GM12891 (cell line): ENCODE results near the gene TNN.
A peak's percentile ranks its signal among the peaks of the same experiment; 100 is the strongest.

ENCODE experiments used
- DNase-seq: peaks from one replicate; pipeline ENCODE4 v3.0.0; 2011; ENCODE audit warnings: low spot score; ENCODE audit not compliant: insufficient read length
- FAIRE-seq: peaks from 2 replicates; lab custom pipeline; 2011; peaks lifted over from hg19 to GRCh38; lab: Jason Lieb, UNC
- PAX5 ChIP-seq: IDR thresholded peaks from 2 replicates; pipeline ENCODE4 v1.6.1; 2011; ENCODE audit warnings: low read length, moderate library complexity, mild to moderate bottlenecking; ENCODE audit not compliant: insufficient read depth, severe bottlenecking
- POLR2A ChIP-seq: IDR thresholded peaks from 2 replicates; pipeline ENCODE4 v1.6.1; 2011; ENCODE audit warnings: low read depth, low read length, control low read depth
- POLR2AphosphoS5 ChIP-seq: IDR thresholded peaks from 2 replicates; pipeline ENCODE4 v1.6.1; 2011; ENCODE audit warnings: low read depth, low read length, control low read depth
- POU2F2 ChIP-seq: IDR thresholded peaks from 2 replicates; pipeline ENCODE4 v1.6.1; 2011; ENCODE audit warnings: low read depth, mild to moderate bottlenecking, control low read depth, low read length, moderate library complexity
- SPI1 ChIP-seq: IDR thresholded peaks from 2 replicates; pipeline ENCODE4 v1.6.1; 2011; ENCODE audit warnings: low read depth, low read length, control low read depth
- TAF1 ChIP-seq: IDR thresholded peaks from 2 replicates; pipeline ENCODE4 v1.6.1; 2011; ENCODE audit warnings: low read depth, low read length, control low read depth

The TNN gene

GRCh38 chr1:175188936-175189335 is 121.3 kb downstream of the TNN start:
- DNase-seq, result peak; percentile 37
- TF ChIP-seq SPI1 (peak; percentile 89), POLR2A (no peak), TAF1 (no peak)
- peak; percentile 96 for FAIRE-seq

- TF ChIP-seq POU2F2 (no peak), SPI1 (no peak), TAF1 (no peak), POLR2AphosphoS5 (no peak), PAX5 (no peak), POLR2A (no peak)
- DNase-seq (peak; percentile 17), FAIRE-seq (peak; percentile 82)
Measured at GRCh38 chr1:175191659-175192058, 124.0 kb downstream of the TNN start.

- TF ChIP-seq POLR2A (no peak), POU2F2 (no peak), POLR2AphosphoS5 (no peak), SPI1 (no peak), PAX5 (no peak), TAF1 (no peak)
- FAIRE-seq (no peak), DNase-seq (peak; percentile 21)
Measured at GRCh38 chr1:175192111-175192629, 124.5 kb downstream of the TNN start.

- FAIRE-seq, result peak; percentile 56
- peak; percentile 53 for DNase-seq
- TF ChIP-seq POU2F2 (no peak), POLR2A (no peak), POLR2AphosphoS5 (no peak), TAF1 (no peak), SPI1 (no peak), PAX5 (no peak)
Measured at GRCh38 chr1:175192630-175193526, 125.2 kb downstream of the TNN start, which contains the start of gene KIAA0040. KIAA0040 (minus strand) TSS chr1:175192776; CDS start chr1:175161013, 31,763 bp downstream.

DNA sequence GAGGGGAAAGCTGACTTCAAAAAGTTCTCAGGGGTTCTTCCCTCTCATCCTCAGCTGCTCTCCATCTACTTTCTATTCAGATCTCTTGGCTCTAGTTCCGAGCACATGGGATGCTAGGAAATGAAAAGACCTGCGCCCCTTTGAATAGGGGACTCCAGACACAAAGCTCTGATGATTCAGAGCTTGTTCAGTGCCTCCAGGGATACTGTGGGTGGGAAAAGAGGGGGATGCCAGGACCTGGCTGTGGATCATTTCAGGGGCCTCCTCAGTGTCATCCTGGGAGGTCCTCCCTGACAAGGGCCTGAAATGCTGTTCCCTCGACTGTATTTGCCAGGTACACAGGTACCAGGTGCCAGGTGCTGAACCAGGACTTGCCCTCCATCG is 125.9 kb downstream of the TNN start:
- FAIRE-seq (no peak), DNase-seq (no peak)
- TF ChIP-seq PAX5 (no peak), POLR2AphosphoS5 (no peak), SPI1 (no peak)

DNA sequence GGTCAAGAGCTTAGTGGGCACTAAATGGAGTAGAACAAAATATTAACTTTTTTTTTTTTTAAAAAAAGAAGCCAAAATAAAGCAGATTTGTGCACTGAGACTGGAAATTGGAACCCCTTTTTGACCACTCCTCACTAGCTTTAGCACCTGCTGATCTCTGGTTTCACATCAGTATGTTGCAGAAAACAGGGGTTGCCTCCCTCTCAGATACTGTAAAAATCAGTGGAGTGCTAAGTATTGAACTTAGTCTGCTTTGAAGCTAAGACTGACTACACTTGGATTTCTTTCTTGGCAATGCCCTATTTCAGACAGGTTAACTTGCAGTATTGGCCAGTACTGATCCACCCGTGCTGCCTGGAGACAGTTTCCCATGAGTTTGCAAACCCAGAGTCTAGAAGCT is 127.6 kb downstream of the TNN start:
- FAIRE-seq (peak; percentile 82), DNase-seq (no peak)
- TF ChIP-seq SPI1 (no peak), TAF1 (no peak), POU2F2 (no peak), PAX5 (no peak), POLR2AphosphoS5 (no peak), POLR2A (no peak)

DNA sequence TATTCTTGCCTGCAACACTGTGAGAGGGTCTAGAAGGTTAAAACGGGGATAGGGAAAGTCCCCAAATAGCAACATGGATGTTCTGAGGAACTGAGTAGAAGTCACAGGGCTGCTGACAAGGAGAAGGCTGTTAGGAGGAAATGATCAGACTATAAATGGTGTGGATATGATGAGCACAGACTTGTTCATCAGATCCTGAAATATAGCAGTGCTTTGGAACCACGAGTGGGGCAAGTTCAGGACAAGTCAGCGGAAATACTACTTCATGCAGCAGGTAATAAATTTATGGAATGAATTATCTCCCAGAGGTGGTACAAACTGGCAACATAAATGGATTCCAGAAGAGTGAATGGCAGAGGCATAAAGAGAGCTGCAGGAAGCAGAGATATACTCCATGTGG is 128.2 kb downstream of the TNN start:
- DNase-seq, result no peak
- no peak for FAIRE-seq
- TF ChIP-seq SPI1 (peak; percentile 69), POU2F2 (no peak), TAF1 (no peak), POLR2AphosphoS5 (no peak), POLR2A (no peak)

GRCh38 chr1:175197531-175197930 is 129.9 kb downstream of the TNN start:
- no peak for DNase-seq
- FAIRE-seq, result peak; percentile 88
- TF ChIP-seq SPI1 (peak; percentile 26), TAF1 (no peak)
